ENCODE results near the gene NINL. TPM values are rescaled to one million over a fixed set of nuclear protein-coding genes. Genes with fewer than 3 reads are reported as not detected.
"Not testable (repeated sequence)": the region's sequence is repeated elsewhere in the genome, so short reads cannot be mapped to it uniquely, and the experiment has no call there.

NINL gene
- total RNA-seq, 1 experiment from 2014 or later = not detected

DNA sequence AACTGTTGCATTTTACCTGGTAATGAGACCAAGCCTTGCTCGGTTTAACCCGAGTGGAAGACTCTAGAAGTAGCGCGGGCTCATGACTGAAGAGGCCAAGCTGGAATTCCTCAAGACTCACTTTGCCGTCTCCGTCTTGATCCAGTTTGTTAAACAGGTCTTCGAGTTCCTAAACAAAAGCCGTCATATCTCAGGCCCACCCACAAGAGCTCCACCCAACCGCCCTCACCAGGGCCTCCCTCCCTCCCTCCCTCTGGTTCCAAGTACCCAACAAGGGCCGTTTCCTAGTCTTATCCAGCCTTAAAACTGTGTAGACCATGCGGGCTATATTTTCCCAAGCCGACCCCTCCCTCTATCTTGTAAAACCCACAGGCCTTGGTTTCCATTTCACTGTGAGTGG, 81.4 kb downstream of the NINL start:
- no peak for DNase-seq (ENCODE audit: low read depth)

DNA sequence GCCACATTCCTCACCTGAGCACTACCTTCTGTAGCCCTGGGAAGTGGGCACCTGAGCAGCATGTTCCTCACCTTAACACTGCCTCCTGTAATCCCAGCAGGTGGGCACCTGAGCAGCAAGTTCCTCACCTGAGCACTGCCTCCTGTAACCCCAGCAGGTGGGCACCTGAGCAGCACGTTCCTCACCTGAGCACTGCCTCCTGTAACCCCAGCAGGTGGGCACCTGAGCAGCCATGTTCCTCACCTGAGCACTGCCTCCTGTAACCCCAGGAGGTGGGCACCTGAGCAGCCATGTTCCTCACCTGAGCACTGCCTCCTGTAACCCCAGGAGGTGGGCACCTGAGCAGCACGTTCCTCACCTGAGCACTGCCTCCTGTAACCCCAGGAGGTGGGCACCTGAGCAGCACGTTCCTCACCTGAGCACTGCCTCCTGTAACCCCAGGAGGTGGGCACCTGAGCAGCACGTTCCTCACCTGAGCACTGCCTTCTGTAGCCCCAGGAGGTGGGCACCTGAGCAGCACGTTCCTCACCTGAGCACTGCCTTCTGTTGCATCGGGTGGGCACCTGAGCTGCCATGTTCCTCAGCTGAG, 82.2 kb downstream of the NINL start:
- not testable (repeated sequence) for DNase-seq (ENCODE audit: low read depth)

DNA sequence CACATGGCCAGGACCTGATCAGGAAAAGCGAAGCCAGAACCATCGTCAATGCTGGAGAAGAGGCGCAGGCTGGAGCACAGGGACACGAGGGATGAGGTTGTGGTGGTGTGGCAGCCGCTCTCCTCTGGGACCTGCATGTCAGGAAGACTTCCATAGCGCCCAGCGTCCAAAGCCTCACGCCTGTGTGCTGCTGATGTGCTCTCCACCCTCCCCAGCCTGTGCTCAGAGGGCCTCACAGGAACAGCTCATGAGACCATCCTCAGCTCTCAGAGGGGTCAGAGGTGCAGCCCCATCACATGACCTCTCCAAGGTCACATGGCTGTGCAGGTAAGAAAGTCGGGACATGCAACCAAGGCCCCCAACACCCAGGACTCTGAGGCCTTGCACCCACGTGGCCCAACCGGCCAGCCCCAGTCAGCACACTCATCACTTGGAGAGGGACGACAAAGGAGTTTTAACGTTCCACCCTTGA, 84.4 kb downstream of the NINL start:
- DNase-seq (ENCODE audit: low read depth) = no peak

DNA sequence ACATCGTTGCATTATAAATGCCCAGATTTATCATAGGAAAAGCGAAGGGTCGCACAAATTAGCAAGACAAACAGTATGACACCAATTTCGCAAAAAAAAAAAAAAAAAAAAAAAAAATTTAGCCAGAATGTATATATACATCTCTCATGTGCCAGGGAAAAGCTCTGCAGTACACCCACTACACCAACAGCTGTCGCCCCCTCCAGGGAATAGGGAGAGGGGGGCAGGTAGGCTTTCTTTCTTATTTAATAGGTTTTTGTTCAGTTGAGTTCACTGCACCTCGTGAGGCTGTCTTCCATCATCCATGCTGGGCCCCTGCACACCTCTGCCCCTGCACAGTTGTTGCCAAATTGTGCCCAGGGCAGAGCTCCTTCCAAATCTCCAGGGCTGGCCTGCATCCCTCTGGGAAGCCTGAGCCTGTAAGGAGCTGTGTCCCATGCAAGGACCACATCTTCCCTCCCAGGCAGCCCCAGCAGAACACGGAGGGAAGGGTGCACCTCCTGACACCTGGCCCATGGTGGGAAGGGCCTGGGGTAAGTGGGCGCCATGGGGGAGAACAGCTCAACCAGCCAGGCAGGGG, 85.4 kb downstream of the NINL start:
- no peak for DNase-seq (ENCODE audit: low read depth)

DNA sequence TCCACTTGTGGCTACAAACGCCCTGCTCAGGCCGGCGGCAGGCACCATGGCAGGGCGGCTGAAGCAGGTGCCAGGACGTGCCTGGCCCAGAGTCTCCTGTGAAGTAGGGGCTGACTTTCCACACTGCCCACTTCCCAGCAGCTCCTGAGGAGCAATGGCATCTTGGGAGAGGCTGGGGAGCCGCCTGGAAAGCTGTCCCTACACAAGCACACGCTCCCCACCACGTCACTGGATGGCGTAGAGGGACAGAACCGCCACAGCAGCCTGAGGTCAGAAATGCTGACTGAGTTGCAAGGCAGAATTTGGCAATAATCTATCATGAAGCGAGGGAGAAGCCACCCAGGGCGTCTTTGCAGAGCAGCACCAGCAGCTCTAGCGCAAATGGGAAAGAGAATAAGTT, 86.3 kb downstream of the NINL start:
- no peak for DNase-seq (ENCODE audit: low read depth)

DNA sequence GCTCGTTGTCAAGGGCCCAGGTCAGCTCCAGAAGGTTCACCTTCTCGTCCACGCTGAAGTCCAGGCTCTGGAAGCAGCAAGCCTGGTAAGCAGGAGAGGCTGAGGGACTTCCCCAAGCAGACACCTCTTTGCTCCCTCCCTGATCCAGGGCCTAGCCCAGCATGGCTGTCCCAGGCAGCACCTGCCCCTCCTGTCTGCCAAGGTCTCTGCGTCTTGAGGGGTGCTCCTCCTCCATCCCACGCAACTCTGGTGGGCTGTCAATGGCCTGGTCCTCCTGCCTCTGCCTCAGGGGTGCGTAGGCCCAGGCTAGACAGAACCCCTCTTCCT, 87.1 kb downstream of the NINL start:
- DNase-seq (ENCODE audit: low read depth) = no peak

- no peak for DNase-seq (ENCODE audit: low read depth)
Observed at GRCh38 chr20:25497586-25498279, 87.6 kb downstream of the NINL start.

GRCh38 chr20:25496968-25497401, 88.3 kb downstream of the NINL start:
- peak; percentile 89 for DNase-seq (ENCODE audit: low read depth)

DNA sequence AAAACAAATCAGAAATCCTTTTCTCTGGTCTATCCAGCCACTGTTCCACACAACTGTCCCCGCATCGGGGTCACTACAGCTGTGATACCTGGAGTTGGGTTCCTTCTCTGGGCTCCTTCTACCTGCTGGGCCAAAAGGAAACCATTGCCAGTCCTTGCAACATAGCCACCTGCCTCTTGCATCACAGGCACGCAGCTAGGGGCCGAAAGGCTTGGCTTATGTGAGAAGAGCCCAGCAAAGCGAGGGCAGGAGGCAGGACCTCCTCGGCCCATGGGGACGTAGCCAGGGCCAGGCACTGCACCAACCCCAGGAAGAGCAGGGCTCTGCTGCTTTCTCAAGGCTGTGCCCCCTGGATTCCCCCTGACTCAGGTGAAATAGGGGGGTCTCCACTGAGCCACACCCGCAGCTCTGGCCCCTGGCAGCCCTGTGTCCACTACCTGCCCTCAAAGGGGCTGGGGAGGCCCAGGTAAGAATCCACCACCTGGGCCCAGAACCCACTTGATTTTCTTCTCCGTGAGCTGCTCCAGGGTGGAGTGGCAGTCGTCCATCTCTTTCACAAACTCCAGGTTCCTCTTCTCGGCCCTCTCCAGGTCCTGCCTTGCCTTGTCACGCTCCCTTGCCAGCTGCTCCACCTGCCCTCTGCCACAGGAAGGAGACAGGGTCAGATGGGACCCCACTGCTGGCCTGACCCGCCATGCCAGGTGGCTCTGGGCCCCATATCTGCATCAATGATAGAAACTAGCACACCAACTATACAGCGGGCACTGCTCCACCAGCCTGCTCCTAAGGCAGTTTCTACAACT, 89.0 kb downstream of the NINL start:
- no peak for DNase-seq (ENCODE audit: low read depth)

DNA sequence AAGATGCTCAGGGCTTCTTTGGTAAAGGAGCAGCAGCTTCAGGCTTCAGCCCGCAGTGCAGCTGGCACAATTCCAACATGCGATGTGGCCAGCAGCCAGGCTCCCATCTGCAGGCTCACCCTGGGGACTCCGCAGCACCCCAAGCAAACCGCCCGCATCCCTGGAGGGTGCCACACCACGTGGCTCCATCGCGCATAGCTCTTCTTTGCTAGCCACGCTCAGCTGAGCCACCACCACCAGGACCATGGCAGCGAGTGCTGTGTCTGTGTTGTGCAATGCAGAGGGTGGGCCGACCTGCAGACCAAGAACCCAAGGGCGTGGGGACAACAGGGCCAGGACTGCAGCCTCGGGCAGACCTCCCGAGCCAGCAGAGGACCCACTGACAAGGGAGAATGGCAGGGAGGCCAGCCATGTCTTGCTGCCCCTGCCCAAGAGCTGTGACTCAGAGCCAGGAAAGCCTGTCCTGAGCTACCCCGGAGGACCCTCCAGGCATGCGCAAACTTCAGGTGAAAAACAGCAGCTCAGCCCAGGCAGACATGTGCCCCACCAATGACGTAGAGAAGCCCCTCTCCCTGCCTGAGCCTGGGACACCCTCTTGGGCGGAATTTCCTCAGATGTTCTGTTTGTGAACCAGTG, 90.0 kb downstream of the NINL start:
- DNase-seq (ENCODE audit: low read depth) = no peak

GRCh38 chr20:25494506-25495188, 90.7 kb downstream of the NINL start:
- no peak for DNase-seq (ENCODE audit: low read depth)

GRCh38 chr20:25493748-25494505, 91.4 kb downstream of the NINL start:
- DNase-seq (ENCODE audit: low read depth) = no peak

DNA sequence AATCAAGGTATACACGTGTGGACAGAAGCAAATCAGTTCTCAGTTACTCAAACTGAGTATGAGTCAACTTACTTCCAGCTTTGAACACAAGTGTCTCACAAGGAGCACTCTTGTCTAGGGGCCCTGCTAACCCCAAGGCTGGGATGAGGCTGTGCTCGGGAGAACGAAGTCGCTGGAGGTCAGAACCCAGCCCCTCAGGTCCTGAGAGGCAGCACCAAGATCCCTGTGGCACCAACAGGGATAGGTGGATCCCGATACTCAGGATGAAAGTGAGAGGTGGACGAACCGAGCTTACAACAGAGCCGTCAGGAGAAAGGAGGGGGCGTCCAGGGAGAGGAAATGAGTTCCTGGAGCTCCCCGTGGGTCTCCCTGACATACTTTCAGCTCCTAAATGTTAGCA, 92.2 kb downstream of the NINL start:
- DNase-seq (ENCODE audit: low read depth) = no peak

GRCh38 chr20:25491446-25492038, 93.8 kb downstream of the NINL start:
- no peak for DNase-seq (ENCODE audit: low read depth)

DNA sequence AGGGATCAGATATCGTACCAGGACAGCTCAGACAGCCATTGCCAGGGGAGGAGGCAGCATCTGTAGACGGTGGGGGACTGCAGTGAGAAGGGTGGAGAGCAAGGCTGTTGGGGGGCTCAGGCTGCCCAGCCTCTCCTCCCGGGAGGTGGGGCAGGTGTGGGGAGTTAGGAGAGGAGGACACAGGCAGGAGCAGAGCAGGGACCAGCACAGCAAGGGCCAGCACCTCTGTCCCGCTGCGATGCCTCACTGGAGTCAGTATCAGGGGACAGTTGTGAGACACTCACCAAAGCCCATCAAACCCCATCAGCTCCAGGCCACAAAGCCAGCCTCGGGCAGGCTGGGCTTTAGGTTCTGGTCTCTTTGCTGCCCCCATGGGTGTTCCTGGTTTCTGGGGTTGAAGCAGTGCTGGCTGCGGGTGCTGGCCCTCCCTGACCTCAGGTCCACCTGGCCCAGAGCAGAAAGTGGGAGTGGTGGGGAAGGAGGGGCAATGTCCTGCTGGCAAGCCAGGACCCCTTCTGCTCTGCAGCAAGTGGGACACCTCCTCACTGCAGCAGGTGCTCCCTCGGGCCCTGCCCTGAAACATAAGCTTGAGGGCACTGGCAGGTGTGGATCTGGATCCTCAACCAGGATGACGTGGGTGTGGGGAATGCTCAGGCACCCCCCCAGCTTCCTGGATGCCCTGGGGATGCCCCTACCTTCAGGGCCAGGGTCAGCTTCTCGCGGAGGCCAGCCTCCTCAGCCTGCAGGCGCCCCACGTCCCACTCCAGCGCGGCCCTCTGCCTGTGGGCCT, 94.5 kb downstream of the NINL start:
- DNase-seq (ENCODE audit: low read depth) = no peak

DNA sequence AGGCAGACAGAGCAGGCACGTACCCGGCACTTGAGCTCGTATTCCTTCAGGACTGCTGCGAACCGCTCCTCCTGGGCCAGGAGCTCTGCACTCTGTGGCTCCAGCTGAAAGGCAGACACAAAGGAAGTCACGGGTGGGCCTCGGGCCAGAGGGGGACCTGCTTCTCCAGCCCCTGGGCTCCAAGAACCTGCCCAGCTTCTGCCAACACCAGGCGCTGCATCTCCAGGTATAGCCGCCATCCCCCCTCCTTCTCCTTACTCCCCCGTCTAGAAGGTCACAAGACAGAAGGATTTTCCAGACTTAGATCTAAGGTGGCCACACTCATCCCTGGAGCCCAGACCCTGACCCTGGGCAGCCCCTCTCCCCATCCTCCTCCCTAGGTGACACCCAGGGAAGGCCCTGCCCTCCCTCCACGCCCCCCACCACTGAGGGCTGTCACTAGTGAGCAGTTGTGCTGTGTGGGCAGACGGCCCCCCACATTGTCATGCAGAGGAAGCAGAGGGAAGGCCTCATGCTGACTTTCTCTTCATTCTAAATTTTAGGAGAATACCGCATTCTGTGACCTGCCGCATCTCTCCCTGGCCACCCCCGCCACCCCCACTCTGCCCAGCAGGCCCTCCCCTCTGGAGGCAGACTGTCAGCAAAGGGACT, 96.0 kb downstream of the NINL start:
- DNase-seq (ENCODE audit: low read depth) = no peak

GRCh38 chr20:25487975-25488374, 97.4 kb downstream of the NINL start:
- DNase-seq (ENCODE audit: low read depth) = no peak

- DNase-seq (ENCODE audit: low read depth) = no peak
Observed at GRCh38 chr20:25487306-25487705, 98.0 kb downstream of the NINL start.

DNA sequence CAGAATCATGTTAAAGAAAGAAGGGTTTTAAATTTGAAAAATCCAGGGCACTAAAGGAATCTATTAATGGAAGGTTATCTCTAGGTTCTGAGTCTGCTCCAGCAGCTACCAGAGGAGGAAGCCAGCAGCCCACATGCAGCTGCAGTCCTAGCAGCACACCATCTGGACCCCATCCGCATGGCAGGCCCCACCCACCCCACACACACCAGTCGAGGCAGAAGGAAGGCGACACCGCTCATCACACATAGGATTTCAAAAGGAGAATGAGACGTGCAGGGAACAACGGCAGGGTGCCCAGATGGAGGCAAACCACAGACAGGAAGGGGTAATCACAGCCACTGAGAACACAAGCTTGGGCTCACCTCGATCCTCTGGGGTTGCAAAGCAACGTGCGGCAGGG, 99.0 kb downstream of the NINL start:
- DNase-seq (ENCODE audit: low read depth) = no peak

Data from HT1080 (cell line).